Thyroid gland (tissue), 4 donors: ENCODE data around the gene EMC6. TPM values are rescaled to one million over a fixed set of nuclear protein-coding genes. Genes with fewer than 3 reads are reported as not detected.

Experiments used
- DNase-seq, 2 donors: peaks; one replicate each; pipeline ENCODE4 v3.0.0-alpha.2; 2019
- H3K27ac ChIP-seq, 3 donors: fragments of 200-600 bp; sonication (generic); 1 replicate in 2 of 3; 2 replicates in 1 of 3; pipeline ENCODE4 v1.5.1; 2016 to 2019; ENCODE audit warnings: mild to moderate bottlenecking in 1 of 3, moderate library complexity in 1 of 3
- H3K27me3 ChIP-seq: fragments of 200-600 bp; sonication (generic); one replicate; pipeline ENCODE4 v1.5.1; 2019
- H3K36me3 ChIP-seq, 2 donors: fragments of 200-600 bp; sonication (generic); one replicate each; pipeline ENCODE4 v1.5.1; 2016 to 2019
- H3K4me1 ChIP-seq, 2 donors: fragments of 200-600 bp; sonication (generic); one replicate each; pipeline ENCODE4 v1.5.1; 2017 to 2019
- H3K4me3 ChIP-seq, 3 donors: fragments of 200-600 bp; sonication (generic); replicated peaks in 1 of 3; 1 replicate in 2 of 3; 2 replicates in 1 of 3; pipeline ENCODE4 v1.5.1; 2016; ENCODE audit warnings: mild to moderate bottlenecking in 1 of 3
- H3K9me3 ChIP-seq: fragments of 200-600 bp; sonication (generic); one replicate; pipeline ENCODE4 v1.5.1; 2017
- POLR2A ChIP-seq, 2 donors: fragments of 450-650 bp; IDR thresholded peaks; one replicate each; pipeline ENCODE4 v1.6.1; 2017; ENCODE audit warnings: antibody characterized with exemption in 2 of 2, mild to moderate bottlenecking in 2 of 2, moderate library complexity in 1 of 2
- WGBS, 2 donors: methylation state at CpG; one replicate each; pipeline ENCODE4 v1.1.5; 2017; 5-methylcytosine and 5-hydroxymethylcytosine counted together
- intact Hi-C: fragments of 100-400 bp; cut with DNase I; formaldehyde crosslinking; loops from one replicate; pipeline ENCODE4 v1.15.1; 2023
- total RNA-seq, 4 donors: library from RNA; depleted of rRNA; stranded (reverse); fragments of >200 nt; gene quantifications; one replicate each; pipeline ENCODE4 v1.2.3, GENCODE V29; 2016
- TF ChIP-seq, protein P1 (sequence below), 6 experiments: fragments of 200-600 bp in 3 of 6; fragments of 450-650 bp in 3 of 6; sonication (generic) in 3 of 6; IDR thresholded peaks; one replicate each; pipeline ENCODE4 v1.5.1; 2016 to 2019; ENCODE audit warnings: antibody characterized with exemption in 6 of 6, mild to moderate bottlenecking in 2 of 6, inconsistent platforms in 1 of 6, moderate library complexity in 1 of 6

EMC6 gene
- total RNA-seq, 4 donors from 2014 or later: 4.1 to 17.3 (median 11.5) TPM

DNA sequence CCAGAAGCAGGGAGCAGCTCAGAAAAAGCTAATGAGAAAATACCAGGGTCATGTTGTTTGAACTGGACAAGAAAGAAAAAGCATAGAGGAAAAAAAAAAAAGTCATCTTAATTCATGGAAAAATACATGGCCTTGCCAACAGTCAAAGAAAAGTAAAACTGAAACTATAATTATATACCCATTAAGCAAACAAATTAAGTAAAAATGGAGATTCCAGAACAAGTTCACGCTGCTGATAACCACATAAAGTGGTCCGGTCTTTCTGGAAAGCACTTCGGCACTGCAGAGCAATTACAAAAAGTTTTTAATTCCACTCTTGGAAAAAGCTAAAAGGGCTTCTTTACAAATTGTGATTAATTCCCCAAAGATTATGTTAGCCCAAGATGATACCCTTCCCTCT, 39.8 kb downstream of the EMC6 start:
- Histone ChIP-seq H3K27ac (no peak overlapping the region), H3K9me3 (no peaks in the 10 kb centered on the region), H3K4me3 (no peak overlapping the region), H3K27me3 (no peaks in the 10 kb centered on the region), H3K4me1 (no peaks in the 10 kb centered on the region), H3K36me3 (no peaks in the 10 kb centered on the region)
- DNase-seq: no peak
- TF ChIP-seq, protein P1, sequence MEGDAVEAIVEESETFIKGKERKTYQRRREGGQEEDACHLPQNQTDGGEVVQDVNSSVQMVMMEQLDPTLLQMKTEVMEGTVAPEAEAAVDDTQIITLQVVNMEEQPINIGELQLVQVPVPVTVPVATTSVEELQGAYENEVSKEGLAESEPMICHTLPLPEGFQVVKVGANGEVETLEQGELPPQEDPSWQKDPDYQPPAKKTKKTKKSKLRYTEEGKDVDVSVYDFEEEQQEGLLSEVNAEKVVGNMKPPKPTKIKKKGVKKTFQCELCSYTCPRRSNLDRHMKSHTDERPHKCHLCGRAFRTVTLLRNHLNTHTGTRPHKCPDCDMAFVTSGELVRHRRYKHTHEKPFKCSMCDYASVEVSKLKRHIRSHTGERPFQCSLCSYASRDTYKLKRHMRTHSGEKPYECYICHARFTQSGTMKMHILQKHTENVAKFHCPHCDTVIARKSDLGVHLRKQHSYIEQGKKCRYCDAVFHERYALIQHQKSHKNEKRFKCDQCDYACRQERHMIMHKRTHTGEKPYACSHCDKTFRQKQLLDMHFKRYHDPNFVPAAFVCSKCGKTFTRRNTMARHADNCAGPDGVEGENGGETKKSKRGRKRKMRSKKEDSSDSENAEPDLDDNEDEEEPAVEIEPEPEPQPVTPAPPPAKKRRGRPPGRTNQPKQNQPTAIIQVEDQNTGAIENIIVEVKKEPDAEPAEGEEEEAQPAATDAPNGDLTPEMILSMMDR (IDR thresholded peaks at IDR 0.05): no peak
- no peak for TF ChIP-seq POLR2A (IDR thresholded peaks at IDR 0.05)
- WGBS, 2 donors: 59 to 83% methylated on average over 3 of the region's 3 CpGs
- intact Hi-C loops: no loop called here

DNA sequence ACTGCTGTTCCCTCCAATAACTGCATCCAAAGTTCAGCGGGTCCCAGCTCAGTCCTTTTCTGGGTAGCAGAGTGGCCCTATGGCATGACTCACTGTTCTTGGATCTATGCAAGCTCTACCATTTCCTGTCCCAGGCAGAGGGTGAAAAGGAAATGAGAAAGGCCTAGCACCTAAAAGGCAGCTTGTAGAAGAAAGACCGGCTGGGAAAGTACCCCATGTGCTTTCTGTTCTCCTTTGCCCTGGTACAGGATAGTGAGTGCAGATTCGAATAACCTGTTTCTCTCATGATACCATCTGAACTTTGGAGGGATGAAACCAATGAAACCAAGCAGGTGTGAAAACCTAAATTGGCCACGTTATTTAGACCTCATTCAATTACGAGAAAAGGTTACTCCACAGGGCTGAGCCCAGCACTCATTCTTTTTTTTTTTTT, 42.4 kb downstream of the EMC6 start:
- intact Hi-C loops: no loop called here
- Histone ChIP-seq H3K27me3 (no peaks in the 10 kb centered on the region), H3K9me3 (no peaks in the 10 kb centered on the region), H3K36me3 (peaks cover 12 to 19% of the 10 kb centered on the region in 2 donors), H3K27ac (no peak overlapping the region), H3K4me3 (no peak overlapping the region), H3K4me1 (no peaks in the 10 kb centered on the region)
- TF ChIP-seq POLR2A (IDR thresholded peaks at IDR 0.05): no peak
- TF ChIP-seq, protein P1 (IDR thresholded peaks at IDR 0.05): no peak
- no peak for DNase-seq
- WGBS, 2 donors: 64 to 76% methylated on average over 5 of the region's 5 CpGs

DNA sequence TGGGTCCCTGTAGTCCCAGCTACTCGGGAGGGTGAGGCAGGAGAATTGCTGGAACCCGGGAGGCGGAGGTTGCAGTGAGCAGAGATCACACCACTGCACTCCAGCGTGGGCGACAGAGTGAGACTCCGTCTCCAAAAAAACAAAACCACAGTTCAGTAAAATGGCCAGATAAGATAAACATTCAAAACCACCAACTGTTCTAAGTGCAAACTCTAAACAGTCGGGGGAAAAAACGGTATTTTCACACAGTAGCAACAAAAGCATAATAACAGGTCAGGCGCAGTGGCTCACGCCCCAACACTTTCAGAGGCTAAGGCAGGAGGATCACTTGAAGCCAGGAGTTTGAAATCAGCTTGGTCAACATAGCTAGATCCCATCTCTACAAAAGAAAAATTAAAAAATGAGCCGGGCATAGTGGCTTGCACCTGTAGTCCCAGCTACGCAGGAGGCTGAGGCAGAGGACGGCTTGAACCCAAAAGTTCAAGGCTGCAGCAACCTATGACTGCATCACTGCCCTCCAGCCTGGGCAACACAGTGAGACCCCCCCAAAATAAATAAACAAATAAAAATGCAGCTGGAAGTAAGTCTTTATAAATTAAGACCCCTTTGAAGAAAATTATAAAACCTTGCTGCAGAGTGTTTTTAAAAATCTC, 44.3 kb downstream of the EMC6 start:
- no peak overlapping the region for H3K4me3 ChIP-seq
- H3K36me3 ChIP-seq: peaks cover 12 to 35% of the 10 kb centered on the region in 2 donors
- no peaks in the 10 kb centered on the region for H3K4me1 ChIP-seq
- 68 to 89% methylated on average over 13 of the region's 13 CpGs for WGBS, 2 donors
- H3K9me3 ChIP-seq: no peaks in the 10 kb centered on the region
- intact Hi-C loops: no loop called here
- H3K27ac ChIP-seq: no peak overlapping the region
- TF ChIP-seq, protein P1 (IDR thresholded peaks at IDR 0.05): no peak
- H3K27me3 ChIP-seq: no peaks in the 10 kb centered on the region
- no peak for DNase-seq

DNA sequence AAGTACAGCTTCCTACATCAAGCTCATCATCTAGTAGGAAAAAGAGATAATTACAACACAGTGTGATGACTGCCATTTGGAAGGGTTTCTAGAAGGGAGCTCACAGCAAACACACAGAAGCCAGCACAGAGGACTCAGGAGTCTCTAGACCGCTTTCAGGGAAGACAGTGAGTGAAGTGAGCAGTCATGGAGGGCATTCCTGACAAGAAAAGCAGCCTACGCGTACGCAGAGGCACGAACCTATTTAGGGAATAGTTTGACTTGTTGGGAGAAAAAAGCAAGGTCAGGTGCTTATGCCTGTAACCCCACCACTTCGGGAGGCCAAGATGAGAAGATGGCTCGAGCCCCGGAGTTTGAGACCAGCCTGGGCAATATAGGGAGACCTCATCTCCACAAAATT, 46.7 kb downstream of the EMC6 start:
- intact Hi-C loops: no loop called here
- no peak for TF ChIP-seq POLR2A (IDR thresholded peaks at IDR 0.05)
- TF ChIP-seq, protein P1 (IDR thresholded peaks at IDR 0.05): no peak
- H3K4me3 ChIP-seq: no peak overlapping the region
- H3K27me3 ChIP-seq: no peaks in the 10 kb centered on the region
- no peaks in the 10 kb centered on the region for H3K9me3 ChIP-seq
- peaks cover 12 to 41% of the 10 kb centered on the region in 2 donors for H3K36me3 ChIP-seq
- no peaks in the 10 kb centered on the region for H3K4me1 ChIP-seq
- WGBS, 2 donors: 82 to 95% methylated on average over 8 of the region's 8 CpGs
- no peak for DNase-seq
- H3K27ac ChIP-seq: no peak overlapping the region

DNA sequence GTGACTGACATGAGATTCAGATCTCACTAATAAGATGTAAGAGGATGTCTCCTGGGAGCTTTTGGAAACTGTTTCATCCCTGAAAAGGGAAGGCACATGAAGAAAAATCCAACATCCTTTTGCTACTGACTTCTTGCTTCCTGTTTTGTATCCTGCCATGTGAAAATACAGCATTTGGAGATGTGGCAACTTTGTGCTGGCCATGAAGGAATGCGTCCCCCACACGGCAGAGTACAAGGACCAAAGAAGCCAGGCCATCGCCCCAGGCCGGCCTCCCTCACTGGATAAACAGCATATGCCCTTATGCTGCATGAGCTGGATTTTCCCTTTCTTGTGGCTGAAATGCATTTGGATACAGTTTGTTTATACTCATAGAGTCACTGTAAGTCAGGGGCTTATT, 49.6 kb downstream of the EMC6 start:
- intact Hi-C loops: no loop called here
- no peak for TF ChIP-seq POLR2A (IDR thresholded peaks at IDR 0.05)
- TF ChIP-seq, protein P1 (IDR thresholded peaks at IDR 0.05): no peak
- Histone ChIP-seq H3K36me3 (peaks cover 12 to 41% of the 10 kb centered on the region in 2 donors), H3K27me3 (no peaks in the 10 kb centered on the region), H3K9me3 (no peaks in the 10 kb centered on the region), H3K4me3 (no peak overlapping the region), H3K4me1 (peaks cover 8% of the 10 kb centered on the region in 2 donors), H3K27ac (no peak overlapping the region)
- WGBS, 2 donors: 92 to 98% methylated on average over 4 of the region's 4 CpGs
- DNase-seq: no peak
